Cardiac muscle cell (in vitro differentiated cells and primary cell): ENCODE measurements around the gene KRTAP5-6. TPM values are rescaled to one million over a fixed set of nuclear protein-coding genes. Genes with fewer than 3 reads are reported as not detected.

ENCODE experiments used
- DNase-seq, 2 donors: peaks; one replicate each; pipeline versions ENCODE4 v3.0.0 to v3.0.0-alpha.2; 2010 to 2017; ENCODE audit warnings: low read depth in 1 of 2, low spot score in 1 of 2
- H3K27ac ChIP-seq: fragments of 200-600 bp; sonication (generic); 2 replicates; pipeline ENCODE4 v1.5.1; 2016
- H3K27me3 ChIP-seq: fragments of 200-600 bp; sonication (generic); 2 replicates; pipeline ENCODE4 v1.6.0; 2016; ENCODE audit warnings: control low read depth
- H3K36me3 ChIP-seq: fragments of 200-600 bp; sonication (generic); 2 replicates; pipeline ENCODE4 v1.5.1; 2016; ENCODE audit warnings: control low read depth
- H3K4me1 ChIP-seq: fragments of 200-600 bp; sonication (generic); 2 replicates; pipeline ENCODE4 v1.8.1; 2017; ENCODE audit warnings: low read depth, mild to moderate bottlenecking, mixed run types
- H3K4me3 ChIP-seq: fragments of 200-600 bp; sonication (generic); 2 replicates; pipeline ENCODE4 v1.5.1; 2016; ENCODE audit warnings: mild to moderate bottlenecking
- H3K9me3 ChIP-seq: fragments of 200-600 bp; sonication (generic); 2 replicates; pipeline ENCODE4 v1.5.1; 2017; ENCODE audit warnings: low read depth, mild to moderate bottlenecking, control low read depth
- polyA plus RNA-seq: library from polyadenylated mRNA; unstranded; fragments of >200 nt; fragmentation: Nextera tagmentation; extraction: Ambion mirVana; gene quantifications from 2 replicates; pipeline ENCODE4 v1.2.1, GENCODE V29; 2016
- total RNA-seq: library from RNA; depleted of rRNA; stranded (reverse); fragments of >200 nt; gene quantifications from 2 replicates; pipeline ENCODE4 v1.2.3, GENCODE V29; 2016
- TF ChIP-seq, protein P1 (sequence below): IDR thresholded peaks from 2 replicates; pipeline ENCODE4 v1.5.1; 2012; ENCODE audit warnings: low read depth, mild to moderate bottlenecking, low read length

Gene KRTAP5-6
- total and polyA plus RNA-seq, 2 experiments from 2014 or later: not detected

DNA sequence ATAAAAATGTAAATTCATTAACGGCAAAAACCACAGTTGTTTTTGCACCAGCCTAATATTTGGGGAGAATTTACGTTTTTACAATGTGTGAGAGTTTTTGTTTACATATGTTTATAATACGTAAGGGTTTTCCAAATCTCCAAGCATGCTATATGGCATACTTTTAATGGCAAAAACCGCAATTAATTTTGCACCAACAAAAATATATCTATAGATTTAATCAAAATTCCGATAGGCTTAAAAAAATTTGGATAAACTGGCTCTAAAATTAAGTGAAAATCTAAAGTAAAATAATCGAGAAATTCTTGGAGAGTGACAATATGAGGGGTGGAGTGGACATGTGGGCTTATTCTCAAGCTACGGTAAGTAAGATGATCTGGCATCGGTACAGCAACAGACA, 22.8 kb downstream of the KRTAP5-6 start:
- Histone ChIP-seq H3K27me3 (peaks cover 4% of the 10 kb centered on the region), H3K36me3 (no peaks in the 10 kb centered on the region), H3K4me3 (no peak overlapping the region), H3K9me3 (no peaks in the 10 kb centered on the region), H3K4me1 (peaks cover 6% of the 10 kb centered on the region), H3K27ac (no peak overlapping the region)
- TF ChIP-seq, protein P1, sequence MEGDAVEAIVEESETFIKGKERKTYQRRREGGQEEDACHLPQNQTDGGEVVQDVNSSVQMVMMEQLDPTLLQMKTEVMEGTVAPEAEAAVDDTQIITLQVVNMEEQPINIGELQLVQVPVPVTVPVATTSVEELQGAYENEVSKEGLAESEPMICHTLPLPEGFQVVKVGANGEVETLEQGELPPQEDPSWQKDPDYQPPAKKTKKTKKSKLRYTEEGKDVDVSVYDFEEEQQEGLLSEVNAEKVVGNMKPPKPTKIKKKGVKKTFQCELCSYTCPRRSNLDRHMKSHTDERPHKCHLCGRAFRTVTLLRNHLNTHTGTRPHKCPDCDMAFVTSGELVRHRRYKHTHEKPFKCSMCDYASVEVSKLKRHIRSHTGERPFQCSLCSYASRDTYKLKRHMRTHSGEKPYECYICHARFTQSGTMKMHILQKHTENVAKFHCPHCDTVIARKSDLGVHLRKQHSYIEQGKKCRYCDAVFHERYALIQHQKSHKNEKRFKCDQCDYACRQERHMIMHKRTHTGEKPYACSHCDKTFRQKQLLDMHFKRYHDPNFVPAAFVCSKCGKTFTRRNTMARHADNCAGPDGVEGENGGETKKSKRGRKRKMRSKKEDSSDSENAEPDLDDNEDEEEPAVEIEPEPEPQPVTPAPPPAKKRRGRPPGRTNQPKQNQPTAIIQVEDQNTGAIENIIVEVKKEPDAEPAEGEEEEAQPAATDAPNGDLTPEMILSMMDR: no peak
- DNase-seq: no peak

DNA sequence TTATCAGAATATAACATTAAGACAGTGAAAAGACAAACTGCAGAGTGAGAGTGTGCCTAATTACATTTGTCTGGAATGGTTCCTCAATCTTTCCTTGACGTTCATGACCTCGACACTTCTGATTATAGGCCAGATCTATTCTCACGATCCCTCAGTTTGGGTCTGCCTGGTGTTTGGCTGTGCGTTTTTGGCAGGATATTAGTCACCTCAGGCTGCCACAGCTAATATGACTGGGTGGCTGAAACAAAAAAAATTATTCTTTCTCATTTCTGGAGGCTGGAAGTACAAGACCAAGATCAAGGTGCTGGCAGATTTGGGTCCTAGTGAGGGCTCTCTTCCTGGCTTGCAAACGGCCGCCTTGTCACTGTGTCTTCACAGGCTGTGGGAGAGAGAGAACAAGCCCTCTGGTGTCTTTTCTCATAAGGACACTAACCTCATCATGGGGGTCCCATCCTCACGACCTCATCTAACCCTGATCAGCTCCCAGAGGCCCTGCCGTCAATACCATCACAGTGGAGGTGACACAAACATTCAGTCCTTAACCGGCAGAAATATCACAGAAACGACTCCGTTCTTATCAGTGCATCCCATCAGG, 30.2 kb downstream of the KRTAP5-6 start:
- peaks cover 32% of the 10 kb centered on the region for H3K27me3 ChIP-seq
- H3K9me3 ChIP-seq: no peaks in the 10 kb centered on the region

DNA sequence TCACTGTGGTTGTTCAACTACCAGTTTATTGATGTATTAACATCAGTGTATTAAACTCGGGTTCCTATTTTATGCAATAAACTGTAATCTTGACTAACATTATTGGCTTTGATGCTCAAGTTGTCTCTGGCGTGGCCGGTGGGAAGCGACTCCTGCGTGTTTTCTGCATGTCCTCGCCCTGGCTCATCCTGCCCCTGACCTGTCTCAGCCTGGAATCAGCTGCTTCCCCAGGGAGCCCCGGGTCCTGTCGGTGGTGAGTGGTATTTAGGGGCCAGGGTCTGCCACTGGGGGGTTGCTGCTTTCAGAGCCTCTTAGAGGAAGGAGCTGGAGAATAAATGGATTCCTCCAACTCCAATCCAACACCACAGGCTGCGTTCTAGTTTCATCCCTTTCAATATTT, 30.9 kb downstream of the KRTAP5-6 start:
- Histone ChIP-seq H3K4me3 (no peak overlapping the region), H3K36me3 (no peaks in the 10 kb centered on the region), H3K27ac (no peak overlapping the region), H3K27me3 (peaks cover 34% of the 10 kb centered on the region), H3K9me3 (no peaks in the 10 kb centered on the region), H3K4me1 (no peaks in the 10 kb centered on the region)
- no peak for DNase-seq
- TF ChIP-seq, protein P1: no peak

More for the DNA sequence above, 30.2 kb downstream of the KRTAP5-6 start:
- Histone ChIP-seq H3K36me3 (no peaks in the 10 kb centered on the region), H3K4me3 (no peak overlapping the region), H3K4me1 (no peaks in the 10 kb centered on the region), H3K27ac (no peak overlapping the region)
- TF ChIP-seq, protein P1: no peak
- no peak for DNase-seq

DNA sequence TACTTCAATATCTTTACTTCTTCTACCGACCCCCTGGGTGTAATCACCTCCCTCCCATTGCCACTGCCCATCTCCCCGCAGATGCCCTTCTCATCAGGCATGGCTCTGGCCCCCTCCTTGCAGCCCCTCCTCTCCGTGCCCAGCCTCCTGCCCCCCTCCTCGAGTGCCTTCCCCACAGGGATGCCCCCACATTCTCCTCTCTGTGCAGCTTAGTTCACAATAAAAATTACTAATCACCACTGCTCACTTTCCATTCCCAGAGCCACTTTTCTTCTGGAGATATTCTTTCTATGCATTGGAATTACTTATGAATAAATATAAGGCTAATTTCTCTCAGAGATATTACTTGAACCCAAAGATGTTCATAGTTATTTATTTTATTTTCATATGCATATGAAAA, 31.3 kb downstream of the KRTAP5-6 start:
- Histone ChIP-seq H3K27me3 (peaks cover 36% of the 10 kb centered on the region), H3K4me3 (no peak overlapping the region), H3K4me1 (no peaks in the 10 kb centered on the region), H3K9me3 (no peaks in the 10 kb centered on the region), H3K36me3 (no peaks in the 10 kb centered on the region), H3K27ac (no peak overlapping the region)
- DNase-seq: no peak
- TF ChIP-seq, protein P1: no peak

DNA sequence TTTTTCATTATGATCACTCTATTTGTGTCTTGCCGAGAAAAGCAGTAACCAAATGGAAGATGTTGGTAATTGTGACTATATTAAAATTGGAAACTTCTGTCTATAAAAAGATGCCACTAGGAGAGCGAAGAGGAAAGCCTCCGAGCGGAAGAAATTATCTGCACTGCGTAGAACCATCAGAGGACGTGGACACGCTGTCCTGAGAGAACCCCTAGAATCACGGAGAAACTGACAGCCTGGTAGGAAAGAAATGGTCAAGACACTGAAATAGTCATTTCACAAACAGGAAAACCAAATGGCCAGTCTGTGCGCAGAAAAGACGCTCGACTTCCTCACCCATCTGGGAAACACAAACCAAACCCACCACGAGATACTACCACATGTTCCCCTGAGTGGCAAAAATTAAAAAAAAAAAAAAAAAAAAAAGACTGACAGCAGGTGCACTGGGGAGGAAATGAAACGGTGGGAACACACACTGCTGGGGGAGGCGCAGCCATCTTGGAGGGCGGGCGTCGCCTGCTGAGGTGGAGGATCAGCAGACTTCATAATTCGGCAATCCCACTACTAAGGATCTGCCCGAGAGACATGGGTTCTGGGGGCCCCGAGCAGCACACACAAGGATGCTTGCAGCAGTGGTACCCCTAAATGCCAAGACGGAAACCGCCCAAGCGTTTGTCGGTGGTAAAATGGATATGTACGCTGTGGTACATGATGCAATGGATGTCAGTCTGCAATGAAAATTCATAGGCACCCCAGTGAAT, 32.1 kb downstream of the KRTAP5-6 start:
- peaks cover 43% of the 10 kb centered on the region for H3K27me3 ChIP-seq
- TF ChIP-seq, protein P1: no peak
- no peak overlapping the region for H3K27ac ChIP-seq
- no peaks in the 10 kb centered on the region for H3K9me3 ChIP-seq
- no peak overlapping the region for H3K4me3 ChIP-seq
- no peaks in the 10 kb centered on the region for H3K4me1 ChIP-seq
- no peak for DNase-seq
- no peaks in the 10 kb centered on the region for H3K36me3 ChIP-seq
